Endothelial cell of coronary artery (primary cell): ENCODE results near the gene TMEM100. TPM values are rescaled to one million over a fixed set of nuclear protein-coding genes. Genes with fewer than 3 reads are reported as not detected.

ENCODE experiments used
- total RNA-seq: library from RNA; depleted of rRNA; stranded (reverse); fragments of >200 nt; gene quantifications from 2 replicates; pipeline ENCODE4 v1.2.3, GENCODE V29; 2014

TMEM100 gene, protein sequence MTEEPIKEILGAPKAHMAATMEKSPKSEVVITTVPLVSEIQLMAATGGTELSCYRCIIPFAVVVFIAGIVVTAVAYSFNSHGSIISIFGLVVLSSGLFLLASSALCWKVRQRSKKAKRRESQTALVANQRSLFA
- total RNA-seq, result under 0.01 and 0.19 TPM in 2 replicates

DNA sequence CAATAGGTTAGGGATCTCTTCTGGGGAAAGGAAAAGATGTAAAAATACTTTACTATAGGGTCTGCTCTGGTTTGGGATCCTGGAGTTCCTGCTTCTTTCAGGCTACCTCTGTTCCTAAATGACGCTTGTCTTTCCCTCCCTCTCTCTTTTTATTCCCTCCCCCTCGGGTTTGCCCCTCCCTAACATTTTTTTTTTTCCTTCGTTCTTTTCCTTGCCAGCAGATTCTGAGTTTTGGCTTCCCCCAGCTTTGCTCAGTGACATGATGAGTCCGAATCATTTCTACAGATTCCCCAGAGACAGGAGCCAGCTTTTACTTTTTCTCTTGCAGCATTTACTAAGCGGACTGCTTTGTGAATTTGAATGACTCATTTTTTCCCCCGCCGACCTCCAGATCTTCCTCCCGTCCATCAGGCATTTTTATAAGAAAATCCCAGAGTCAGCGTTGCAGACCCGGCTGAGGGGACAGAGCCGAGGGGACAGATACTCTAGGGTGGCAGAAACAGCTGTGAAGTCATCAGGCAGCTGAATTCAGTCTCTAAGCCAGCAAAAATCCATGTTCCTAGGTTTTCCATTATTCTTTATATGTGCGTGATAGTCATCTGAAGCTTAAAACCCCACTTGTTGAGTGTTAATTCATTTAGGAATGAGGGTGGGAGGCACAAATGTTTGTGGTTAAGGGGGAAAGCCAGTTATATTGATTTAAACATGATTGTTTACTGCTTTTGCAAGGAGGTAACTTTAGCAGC, at the start of gene TMEM100:
TSS of gene TMEM100 (minus strand) at position 123 of the 746 bp plus-strand sequence. CDS start 1,794 bp downstream, outside the sequence.

DNA sequence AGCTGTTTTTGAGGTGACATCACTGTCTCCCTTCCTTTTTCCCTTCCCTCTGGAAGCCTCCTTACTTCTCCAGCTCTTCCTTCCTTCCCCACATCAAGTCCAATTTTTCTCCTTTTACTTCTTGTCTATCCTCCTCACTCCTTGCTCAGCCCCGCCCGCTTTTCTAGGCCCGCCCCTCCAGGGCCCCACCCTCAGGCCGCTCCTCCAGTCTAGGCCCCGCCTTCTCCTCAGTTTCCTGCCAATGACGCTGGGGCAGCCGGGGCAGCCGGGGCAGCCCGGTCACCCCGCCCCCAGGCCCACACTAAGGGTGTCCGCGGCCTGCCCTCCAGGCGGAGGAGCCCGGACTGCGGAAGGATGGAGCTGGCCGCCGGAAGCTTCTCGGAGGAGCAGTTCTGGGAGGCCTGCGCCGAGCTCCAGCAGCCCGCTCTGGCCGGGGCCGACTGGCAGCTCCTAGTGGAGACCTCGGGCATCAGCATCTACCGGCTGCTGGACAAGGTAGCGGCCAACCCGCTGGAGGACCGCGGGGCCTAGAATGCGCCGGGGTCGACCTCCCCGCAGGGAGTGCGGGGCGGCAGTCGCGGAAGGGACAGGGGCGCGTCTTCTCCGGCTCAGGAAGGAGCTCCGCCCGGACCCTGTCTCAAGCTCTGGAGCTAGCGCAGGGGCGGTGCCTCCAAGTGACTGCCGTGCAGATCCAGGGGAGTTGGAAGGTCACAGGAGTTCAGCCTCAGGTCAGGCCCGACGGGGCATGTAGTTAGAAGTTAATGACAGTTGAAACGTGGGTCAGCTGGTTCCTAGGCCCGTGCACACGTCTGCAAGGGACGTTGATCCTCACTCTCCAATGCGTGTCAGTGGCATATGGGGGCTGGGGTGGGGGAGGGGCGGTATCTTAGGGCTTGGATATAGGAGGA, 28.3 kb upstream of the TMEM100 start, which contains the start of gene PCTP:
TSS of gene PCTP (plus strand) at position 302 of the 908 bp plus-strand sequence. CDS start at position 355, 53 bp downstream.

Other genes starting within 250 kb of the TMEM100 start
- gene SMIM36, start 211.4 kb downstream of the TMEM100 start, total RNA-seq, result not detected in 2 replicates
- gene PCTP, start 28.2 kb upstream of the TMEM100 start, total RNA-seq, result 17.2 and 21.0 TPM in 2 replicates